GM03348 (cell line): Measurements from ENCODE around the gene BBLN.
A peak's percentile ranks its signal among the peaks of the same experiment; 100 is the strongest.
"Not testable (repeated sequence)": the region's sequence is repeated elsewhere in the genome, so short reads cannot be mapped to it uniquely, and the experiment has no call there.

Experiments
- DNase-seq: peaks from one replicate; pipeline ENCODE4 v3.0.0; 2012; ENCODE audit warnings: low spot score

The BBLN gene

GRCh38 chr9:128124873-128125579, 35.0 kb upstream of the BBLN start:
- no peak for DNase-seq

GRCh38 chr9:128125580-128126354, 34.3 kb upstream of the BBLN start:
- DNase-seq = no peak

- DNase-seq = peak; percentile 92
Observed at GRCh38 chr9:128127568-128127989, 32.5 kb upstream of the BBLN start, which contains the start of gene PTGES2. PTGES2 (minus strand) TSS chr9:128127729; CDS start chr9:128127717, 12 bp downstream.

- DNase-seq = peak; percentile 97
Observed at GRCh38 chr9:128127990-128128835, 31.9 kb upstream of the BBLN start.

GRCh38 chr9:128128836-128129590, 31.1 kb upstream of the BBLN start:
- DNase-seq = no peak

GRCh38 chr9:128129976-128130590, 30.0 kb upstream of the BBLN start:
- DNase-seq = not testable (repeated sequence)

- DNase-seq = not testable (repeated sequence)
Observed at GRCh38 chr9:128130651-128131050, 29.4 kb upstream of the BBLN start.

GRCh38 chr9:128131346-128131745, 28.7 kb upstream of the BBLN start:
- not testable (repeated sequence) for DNase-seq

- DNase-seq = not testable (repeated sequence)
Observed at GRCh38 chr9:128132139-128132538, 27.9 kb upstream of the BBLN start.

GRCh38 chr9:128135561-128135960, 24.5 kb upstream of the BBLN start:
- not testable (repeated sequence) for DNase-seq

GRCh38 chr9:128136816-128137793, 23.0 kb upstream of the BBLN start:
- DNase-seq = peak; percentile 38

- no peak for DNase-seq
Observed at GRCh38 chr9:128138001-128138400, 22.1 kb upstream of the BBLN start.

- DNase-seq = no peak
Observed at GRCh38 chr9:128139621-128140020, 20.4 kb upstream of the BBLN start.

GRCh38 chr9:128141604-128142003, 18.5 kb upstream of the BBLN start:
- no peak for DNase-seq

GRCh38 chr9:128142061-128142460, 18.0 kb upstream of the BBLN start:
- no peak for DNase-seq

GRCh38 chr9:128142596-128142995, 17.5 kb upstream of the BBLN start:
- no peak for DNase-seq

GRCh38 chr9:128143525-128144238, 16.4 kb upstream of the BBLN start:
- DNase-seq = no peak

- DNase-seq = no peak
Observed at GRCh38 chr9:128144239-128145181, 15.6 kb upstream of the BBLN start.
